Colon (tissue), 2 donors: ENCODE data around the gene SH3GLB2.
A peak's percentile ranks its signal among the peaks of the same experiment; 100 is the strongest.
"Not testable (repeated sequence)": the region's sequence is repeated elsewhere in the genome, so short reads cannot be mapped to it uniquely, and the experiment has no call there.

Experiments
- FAIRE-seq: peaks from 2 replicates; lab custom pipeline; 2012; peaks lifted over from hg19 to GRCh38; lab: Jason Lieb, UNC
- donor health status: control.
- donor health status: control.

The SH3GLB2 gene

GRCh38 chr9:129053020-129053419, 24.9 kb upstream of the SH3GLB2 start:
- FAIRE-seq: no peak

GRCh38 chr9:129052592-129052991, 24.5 kb upstream of the SH3GLB2 start:
- no peak for FAIRE-seq

GRCh38 chr9:129042016-129042415, 13.9 kb upstream of the SH3GLB2 start:
- no peak for FAIRE-seq

GRCh38 chr9:129040113-129040643, 12.0 kb upstream of the SH3GLB2 start:
- FAIRE-seq: no peak

DNA sequence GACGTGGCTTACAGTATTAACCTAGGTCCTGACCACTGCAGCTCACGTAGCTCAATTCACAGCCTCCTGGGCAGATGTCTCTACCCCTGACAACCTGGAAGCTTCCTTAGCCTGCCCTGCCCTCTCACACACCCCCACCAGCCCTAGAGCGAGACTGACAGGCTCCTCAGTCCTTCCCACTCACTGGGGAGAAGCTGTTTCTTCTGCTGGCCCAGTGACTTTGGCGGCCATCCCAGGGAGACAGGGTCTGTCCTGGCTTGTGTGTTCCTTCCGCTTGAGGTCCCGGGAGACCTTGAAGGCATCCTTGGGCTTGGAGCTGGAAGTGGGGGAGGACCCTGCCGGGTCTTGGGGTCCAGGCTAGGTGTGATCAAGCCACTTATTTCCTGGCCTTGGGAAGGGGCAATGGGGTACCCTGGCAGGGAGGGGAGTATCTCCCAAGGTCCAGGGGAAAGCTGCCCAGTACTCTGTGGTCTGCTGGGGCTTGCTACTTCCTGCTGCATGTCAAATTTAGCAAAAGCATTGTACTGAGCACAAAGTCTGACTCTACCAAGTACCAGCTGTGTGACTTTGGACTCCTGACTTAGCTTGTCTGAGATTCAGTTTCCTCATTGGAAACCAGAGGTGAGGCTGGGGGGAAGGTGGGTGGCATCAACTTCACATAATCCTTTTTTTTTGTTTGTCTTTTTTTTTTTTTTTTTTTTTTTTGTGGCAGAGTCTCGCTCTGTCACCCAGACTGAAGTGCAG, 10.2 kb upstream of the SH3GLB2 start:
- no peak for FAIRE-seq

GRCh38 chr9:129037767-129038098, 9.6 kb upstream of the SH3GLB2 start:
- no peak for FAIRE-seq

GRCh38 chr9:129036923-129037766, 9.0 kb upstream of the SH3GLB2 start:
- FAIRE-seq: no peak

DNA sequence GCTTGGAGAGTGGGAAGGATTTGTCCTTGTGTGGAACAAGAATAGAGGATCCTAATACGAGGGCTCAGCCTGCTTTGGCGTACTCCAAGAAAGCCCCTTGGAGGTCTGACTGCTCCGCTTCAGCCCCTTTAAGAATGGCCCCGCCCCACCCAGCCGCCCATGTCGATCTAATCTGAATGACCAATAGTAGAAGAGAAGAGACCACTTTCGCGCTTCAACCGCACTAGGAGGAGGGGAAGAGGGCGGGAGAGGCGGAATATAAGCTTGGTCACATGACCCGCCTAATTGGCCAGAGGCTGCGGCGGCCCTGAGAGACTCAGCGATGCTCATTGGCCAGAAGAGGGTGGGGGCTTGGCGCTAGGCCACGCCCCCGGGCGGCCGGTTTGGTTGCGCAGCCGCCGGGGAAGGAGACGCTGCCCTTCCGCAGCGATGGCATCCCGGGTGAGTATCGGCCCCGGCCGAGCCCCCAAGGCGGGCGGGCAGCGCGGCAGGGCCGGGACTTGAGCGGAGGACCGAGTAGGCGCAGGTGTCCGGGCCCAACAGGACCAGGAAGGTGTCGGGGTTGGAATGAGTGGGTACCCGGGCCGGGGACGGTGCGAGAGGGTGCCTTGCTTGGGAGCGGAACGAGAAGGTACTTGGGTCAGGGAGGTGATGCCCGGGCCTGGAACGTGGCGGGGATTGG, 8.3 kb upstream of the SH3GLB2 start, which contains the start of gene MIGA2:
Gene MIGA2 (plus strand): TSS at position 386 of the 682 bp plus-strand sequence. CDS start 3,969 bp downstream, outside the sequence.
- peak; percentile 51 for FAIRE-seq

DNA sequence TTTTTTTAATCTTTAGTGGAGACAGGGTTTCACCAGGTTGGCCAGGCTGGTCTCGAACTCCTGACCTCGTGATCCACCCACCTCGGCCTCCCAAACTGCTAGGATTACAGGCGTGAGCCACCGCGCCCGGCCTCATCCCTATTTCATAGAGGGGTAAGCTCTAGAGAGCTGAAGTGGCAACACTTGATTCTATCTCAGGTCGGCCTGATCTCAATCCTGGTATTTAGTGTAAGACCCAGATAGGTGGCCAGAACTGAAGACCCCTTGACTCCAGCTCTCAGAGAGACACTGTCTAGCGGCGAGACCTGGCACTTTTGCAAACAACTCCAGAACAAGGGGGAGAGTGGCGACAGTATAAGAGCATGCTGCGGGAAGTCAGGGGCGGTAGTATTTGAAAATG, 7.7 kb upstream of the SH3GLB2 start:
- FAIRE-seq: not testable (repeated sequence)

DNA sequence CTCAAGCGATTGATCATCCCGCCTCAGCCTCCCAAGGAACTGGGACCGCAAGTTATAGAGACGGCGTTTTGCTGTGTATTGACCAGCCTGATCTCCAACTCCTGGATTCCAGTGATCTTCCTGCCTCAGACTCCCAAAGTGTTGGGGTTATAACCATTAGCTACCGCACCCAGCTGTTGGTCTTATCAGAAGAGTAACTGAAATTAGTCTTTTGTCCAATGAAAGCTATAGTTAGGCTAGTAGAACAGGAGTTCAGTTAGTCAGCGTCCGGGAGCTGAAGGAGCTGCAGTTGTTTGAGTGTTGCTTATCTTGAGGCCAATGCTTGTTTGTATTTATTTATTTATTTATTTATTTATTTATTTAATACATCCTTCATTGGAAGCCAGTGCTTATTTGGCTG, 5.1 kb upstream of the SH3GLB2 start:
- no peak for FAIRE-seq

- no peak for FAIRE-seq
Measured at GRCh38 chr9:129032541-129033159, 4.5 kb upstream of the SH3GLB2 start.

GRCh38 chr9:129031514-129031913, 3.4 kb upstream of the SH3GLB2 start:
- no peak for FAIRE-seq

- FAIRE-seq: no peak
Measured at GRCh38 chr9:129030191-129030590, 2.1 kb upstream of the SH3GLB2 start.

GRCh38 chr9:129027685-129028191, 393 bp downstream of the SH3GLB2 start:
- FAIRE-seq: no peak

DNA sequence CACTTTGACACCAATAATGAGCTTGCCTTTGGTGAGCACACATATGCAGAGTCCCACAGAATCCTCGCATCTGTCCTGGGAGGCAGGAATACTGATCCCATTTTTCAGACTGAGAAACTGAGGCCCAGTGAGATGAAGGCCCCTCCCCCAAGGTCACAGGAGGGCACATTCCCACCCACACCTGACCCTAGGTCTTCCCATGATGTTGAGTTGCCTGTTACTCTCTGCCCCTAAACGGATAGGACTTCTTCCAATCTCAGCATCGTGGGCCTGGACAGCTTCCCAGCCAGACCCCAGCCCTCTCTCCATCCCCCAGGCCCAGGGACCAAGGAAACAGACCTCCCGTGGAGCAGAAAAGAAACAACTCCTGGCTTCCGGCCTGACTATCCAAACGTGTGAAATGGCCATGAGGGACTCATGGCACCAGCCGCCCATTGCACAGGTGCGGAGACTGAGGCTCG, 877 bp downstream of the SH3GLB2 start:
- FAIRE-seq: no peak

DNA sequence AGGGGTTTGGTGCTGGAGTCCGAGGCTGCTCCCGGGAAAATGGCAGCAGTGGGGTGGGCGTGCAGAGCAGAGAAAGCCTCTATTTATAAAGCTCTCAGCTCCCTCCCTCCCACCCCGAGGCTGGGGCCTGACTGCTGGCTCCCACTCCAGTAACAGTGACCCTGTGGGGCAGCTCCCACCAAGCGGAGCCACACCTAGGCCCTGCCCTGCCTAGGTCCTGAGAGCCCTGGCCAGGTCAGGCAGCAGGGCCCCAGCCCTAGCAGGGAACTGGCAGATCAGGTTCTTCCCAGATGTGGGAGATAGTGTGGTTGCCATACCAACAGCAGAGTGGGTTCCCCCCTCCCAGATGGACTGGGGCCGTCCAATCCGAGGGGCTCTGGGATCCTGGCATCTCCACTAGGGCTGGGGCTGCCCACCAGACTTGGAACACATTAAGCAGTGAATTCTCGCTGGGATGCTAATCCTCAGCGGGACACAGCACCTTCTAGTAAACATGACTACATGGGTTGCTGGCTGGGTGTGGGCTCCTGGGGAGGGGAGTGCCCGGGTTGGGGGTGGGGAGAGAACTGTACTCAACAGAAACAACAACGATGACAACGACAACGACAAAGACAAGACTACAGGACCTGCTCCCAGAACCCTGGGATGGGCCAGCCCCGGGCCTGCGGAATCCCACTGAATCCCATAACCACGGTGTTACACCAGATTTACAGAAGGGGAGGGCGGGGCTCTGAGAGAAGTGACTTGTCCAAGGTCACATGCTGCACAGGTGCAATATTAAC, 1.5 kb downstream of the SH3GLB2 start:
- no peak for FAIRE-seq

GRCh38 chr9:129023908-129024233, 4.3 kb downstream of the SH3GLB2 start:
- FAIRE-seq: no peak

GRCh38 chr9:129023036-129023907, 4.9 kb downstream of the SH3GLB2 start:
- no peak for FAIRE-seq

GRCh38 chr9:129022037-129022436, 6.1 kb downstream of the SH3GLB2 start:
- FAIRE-seq: no peak

- no peak for FAIRE-seq
Measured at GRCh38 chr9:129021091-129021490, 7.0 kb downstream of the SH3GLB2 start.
